Omental fat pad (tissue), 4 donors: ENCODE data around the gene FYCO1. TPM values are rescaled to one million over a fixed set of nuclear protein-coding genes. Genes with fewer than 3 reads are reported as not detected.

ENCODE experiments used
- ATAC-seq: fragments of 150-250 bp; one replicate; pipeline ENCODE4 v1.9.1; 2016; ENCODE audit warnings: mild to moderate bottlenecking, moderate library complexity; ENCODE audit not compliant: low FRiP score
- DNase-seq: peaks from one replicate; pipeline ENCODE4 v3.0.0-alpha.2; 2019; ENCODE audit warnings: low spot score
- CTCF ChIP-seq, 3 donors: fragments of 450-650 bp; IDR thresholded peaks; one replicate each; pipeline ENCODE4 v1.5.1; 2016 to 2017; ENCODE audit warnings: antibody characterized with exemption in 3 of 3, mild to moderate bottlenecking in 3 of 3, moderate library complexity in 2 of 3
- total RNA-seq, 4 donors: library from RNA; depleted of rRNA; stranded (reverse); fragments of >200 nt; gene quantifications; one replicate each; pipeline ENCODE4 v1.1.0, GENCODE V29; 2016

FYCO1 gene
- total RNA-seq, 4 donors from 2014 or later: 44.7 to 51.4 (median 47.3) TPM

- no peak for TF ChIP-seq CTCF (IDR thresholded peaks at IDR 0.05)
- DNase-seq (no peak), ATAC-seq (no peak)
These were observed 40.5 kb downstream of the FYCO1 start for GRCh38 chr3:45955017-45955647.

GRCh38 chr3:45954306-45954705, 41.3 kb downstream of the FYCO1 start:
- ATAC-seq (no peak), DNase-seq (no peak)
- no peak for TF ChIP-seq CTCF (IDR thresholded peaks at IDR 0.05)

GRCh38 chr3:45953536-45953935, 42.1 kb downstream of the FYCO1 start:
- ATAC-seq (no peak), DNase-seq (no peak)
- no peak for TF ChIP-seq CTCF (IDR thresholded peaks at IDR 0.05)

GRCh38 chr3:45952456-45952855, 43.2 kb downstream of the FYCO1 start:
- TF ChIP-seq CTCF (IDR thresholded peaks at IDR 0.05): no peak
- no peak for DNase-seq
- no peak for ATAC-seq

- no peak for ATAC-seq
These were observed 43.7 kb downstream of the FYCO1 start for GRCh38 chr3:45951946-45952345.

GRCh38 chr3:45950686-45951600, 44.7 kb downstream of the FYCO1 start:
- DNase-seq (no peak), ATAC-seq (no peak)
- no peak for TF ChIP-seq CTCF (IDR thresholded peaks at IDR 0.05)

More at GRCh38 chr3:45951946-45952345, 43.7 kb downstream of the FYCO1 start:
- no peak for DNase-seq
- TF ChIP-seq CTCF (IDR thresholded peaks at IDR 0.05): no peak
